Colonic mucosa (tissue), 4 donors: ENCODE results near the gene LDAH. TPM values are rescaled to one million over a fixed set of nuclear protein-coding genes. Genes with fewer than 3 reads are reported as not detected.

Source experiments
- DNase-seq: peaks from one replicate; pipeline ENCODE4 v3.0.0-alpha.2; 2020
- H3K27ac ChIP-seq: fragments of 200-600 bp; one replicate; pipeline ENCODE4 v1.8.0; 2021
- H3K27me3 ChIP-seq: fragments of 200-600 bp; one replicate; pipeline ENCODE4 v1.8.0; 2021
- H3K36me3 ChIP-seq: fragments of 200-600 bp; one replicate; pipeline ENCODE4 v1.8.0; 2021
- H3K4me1 ChIP-seq: fragments of 200-600 bp; one replicate; pipeline ENCODE4 v1.8.0; 2021; ENCODE audit warnings: mild to moderate bottlenecking
- H3K4me3 ChIP-seq: fragments of 200-600 bp; one replicate; pipeline ENCODE4 v1.8.0; 2021
- H3K9ac ChIP-seq, 2 donors: one replicate each; pipeline ENCODE4 v1.7.0; 2013; ENCODE audit warnings: control low read depth in 2 of 2, low read depth in 2 of 2, low read length in 2 of 2
- H3K9me3 ChIP-seq: fragments of 200-600 bp; one replicate; pipeline ENCODE4 v1.8.0; 2021
- CTCF ChIP-seq: fragments of 200-600 bp; IDR thresholded peaks from one replicate; pipeline ENCODE4 v1.8.0; 2022; ENCODE audit warnings: antibody characterized with exemption, mild to moderate bottlenecking
- intact Hi-C: fragments of 100-400 bp; cut with DNase I; formaldehyde crosslinking; loops from one replicate; pipeline ENCODE4 v1.14.1; 2022
- total RNA-seq, 2 donors: library from RNA; stranded (reverse); fragmentation: NEBNext Ultra II Directional in 1 of 2; extraction: Animal tissue kit (Norgen Biotek cat#: 25700) in 1 of 2; gene quantifications; one replicate each; pipeline ENCODE4 v1.2.1, GENCODE V29; 2021
- donor health status: healthy.
- donor health status: DM: no; HTN: no; CAD: no.
- donor health status: DM: no; HTN: no; CAD: no.

The LDAH gene
- total RNA-seq, 2 donors from 2014 or later = 15.0 to 25.9 TPM

- Histone ChIP-seq H3K27me3 (peaks cover 7% of the 10 kb centered on the region), H3K9ac (no peak overlapping the region), H3K9me3 (no peaks in the 10 kb centered on the region), H3K4me3 (no peak overlapping the region), H3K36me3 (no peaks in the 10 kb centered on the region), H3K27ac (no peak overlapping the region), H3K4me1 (peaks cover 7% of the 10 kb centered on the region)
- TF ChIP-seq CTCF = no peak
- no peak for DNase-seq
- intact Hi-C loops = no loop called here
Measured at GRCh38 chr2:20678780-20679179, 144.1 kb downstream of the LDAH start.

GRCh38 chr2:20678086-20678395, 144.9 kb downstream of the LDAH start:
- Histone ChIP-seq H3K27ac (no peak overlapping the region), H3K9ac (no peak overlapping the region), H3K9me3 (no peaks in the 10 kb centered on the region), H3K4me1 (peaks cover 7% of the 10 kb centered on the region), H3K36me3 (no peaks in the 10 kb centered on the region), H3K27me3 (peaks cover 11% of the 10 kb centered on the region), H3K4me3 (no peak overlapping the region)
- DNase-seq = no peak
- no peak for TF ChIP-seq CTCF
- intact Hi-C loops = no loop called here

- no peak for TF ChIP-seq CTCF
- H3K27me3 ChIP-seq = peaks cover 16% of the 10 kb centered on the region
- H3K27ac ChIP-seq = no peak overlapping the region
- no peaks in the 10 kb centered on the region for H3K9me3 ChIP-seq
- DNase-seq = no peak
- peaks cover 7% of the 10 kb centered on the region for H3K4me1 ChIP-seq
- intact Hi-C loops = no loop called here
- H3K9ac ChIP-seq = no peak overlapping the region
- no peaks in the 10 kb centered on the region for H3K36me3 ChIP-seq
- H3K4me3 ChIP-seq = no peak overlapping the region
Measured at GRCh38 chr2:20677301-20678085, 145.4 kb downstream of the LDAH start.

GRCh38 chr2:20676353-20677215, 146.3 kb downstream of the LDAH start:
- Histone ChIP-seq H3K4me3 (no peak overlapping the region), H3K9ac (peak overlapping the region in 1 of 2 donors; percentile 35), H3K27me3 (peaks cover 24% of the 10 kb centered on the region), H3K36me3 (no peaks in the 10 kb centered on the region), H3K27ac (no peak overlapping the region), H3K4me1 (peaks cover 7% of the 10 kb centered on the region), H3K9me3 (no peaks in the 10 kb centered on the region)
- intact Hi-C loops = no loop called here
- DNase-seq = no peak
- TF ChIP-seq CTCF = no peak

- Histone ChIP-seq H3K4me3 (no peak overlapping the region), H3K4me1 (peaks cover 7% of the 10 kb centered on the region), H3K27me3 (peaks cover 31% of the 10 kb centered on the region), H3K36me3 (no peaks in the 10 kb centered on the region), H3K9me3 (no peaks in the 10 kb centered on the region), H3K27ac (no peak overlapping the region), H3K9ac (peak overlapping the region in 1 of 2 donors; percentile 35)
- intact Hi-C loops = no loop called here
- DNase-seq = peak; percentile 55
- TF ChIP-seq CTCF = no peak
Measured at GRCh38 chr2:20675701-20676352, 147.1 kb downstream of the LDAH start.
